ENCODE results near the gene TNNT3. TPM values are rescaled to one million over a fixed set of nuclear protein-coding genes. Genes with fewer than 3 reads are reported as not detected.

Gene TNNT3
- total and polyA plus RNA-seq, 7 experiments from 2014 or later: 0.31 to 37.1 (median 18.7) TPM; not detected in 1

GRCh38 chr11:1959786-1960185, 40.3 kb downstream of the TNNT3 start:
- DNase-seq (no peak), ATAC-seq (no peak)
- Mint-ChIP-seq H3K27me3 (no peaks in the 10 kb centered on the region), H3K36me3 (no peaks in the 10 kb centered on the region), H3K27ac (no peak overlapping the region), H3K4me1 (no peaks in the 10 kb centered on the region), H3K9me3 (no peaks in the 10 kb centered on the region), H3K4me3 (no peak overlapping the region)
- CTCF ChIA-PET: no interaction called here
- intact Hi-C loops (cut with micrococcal nuclease): no loop called here
- no peaks in the 10 kb centered on the region for H3K36me3 ChIP-seq (ENCODE audit: control insufficient read depth in 2 of 3, insufficient read depth in 3 of 3, low read length in 3 of 3)
- no peak overlapping the region for H3K4me3 ChIP-seq (ENCODE audit: low read length)
- H3K4me1 ChIP-seq (ENCODE audit: control insufficient read depth in 2 of 2, insufficient read depth in 2 of 2, low read length in 2 of 2): no peaks in the 10 kb centered on the region
- H3K27ac ChIP-seq (ENCODE audit: low read depth, low read length): no peak overlapping the region
- no peaks in the 10 kb centered on the region for H3K9me3 ChIP-seq (ENCODE audit: control insufficient read depth in 2 of 3, low read length in 3 of 3)
- no peaks in the 10 kb centered on the region for H3K27me3 ChIP-seq (ENCODE audit: control insufficient read depth in 2 of 2, insufficient read depth in 2 of 2, low read length in 2 of 2)
- POLR2A ChIA-PET: no interaction called here

DNA sequence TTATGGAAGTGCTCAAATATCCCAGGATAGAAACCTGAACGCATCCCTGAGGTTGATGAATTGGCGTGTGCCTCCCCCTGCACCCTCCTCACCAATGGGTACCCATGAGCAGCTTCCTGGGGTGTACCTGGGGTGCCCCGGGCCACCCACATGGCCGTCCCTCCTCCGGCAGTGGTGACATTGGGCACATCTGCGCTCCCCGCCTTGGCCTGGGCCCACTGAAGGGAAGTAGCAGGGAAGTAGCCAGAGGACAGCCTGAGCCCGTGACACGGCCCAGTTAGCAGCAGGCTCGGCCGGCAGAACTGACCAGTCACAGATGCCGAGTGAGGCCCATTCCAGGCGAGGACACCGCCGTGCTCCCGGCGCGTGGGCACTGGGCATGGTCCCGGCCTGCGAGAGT, 44.4 kb downstream of the TNNT3 start:
- intact Hi-C loops (cut with micrococcal nuclease): no loop called here
- Histone ChIP-seq H3K4me3 (ENCODE audit: low read length) (no peak overlapping the region), H3K36me3 (ENCODE audit: control insufficient read depth in 2 of 3, insufficient read depth in 3 of 3, low read length in 3 of 3) (no peaks in the 10 kb centered on the region), H3K4me1 (ENCODE audit: control insufficient read depth in 2 of 2, insufficient read depth in 2 of 2, low read length in 2 of 2) (no peaks in the 10 kb centered on the region), H3K27ac (ENCODE audit: low read depth, low read length) (no peak overlapping the region), H3K27me3 (ENCODE audit: control insufficient read depth in 2 of 2, insufficient read depth in 2 of 2, low read length in 2 of 2) (no peaks in the 10 kb centered on the region), H3K9me3 (ENCODE audit: control insufficient read depth in 2 of 3, low read length in 3 of 3) (no peaks in the 10 kb centered on the region)
- no peak overlapping the region for H3K27ac Mint-ChIP-seq
- no peaks in the 10 kb centered on the region for H3K9me3 Mint-ChIP-seq
- H3K36me3 Mint-ChIP-seq: no peaks in the 10 kb centered on the region
- H3K4me3 Mint-ChIP-seq: no peak overlapping the region
- ATAC-seq (no peak), DNase-seq (no peak)
- H3K27me3 Mint-ChIP-seq: no peaks in the 10 kb centered on the region
- no peaks in the 10 kb centered on the region for H3K4me1 Mint-ChIP-seq
- POLR2A ChIA-PET: no interaction called here
- CTCF ChIA-PET: no interaction called here

GRCh38 chr11:1964348-1964747, 44.8 kb downstream of the TNNT3 start:
- intact Hi-C loops (cut with micrococcal nuclease): no loop called here
- H3K27me3 Mint-ChIP-seq: no peaks in the 10 kb centered on the region
- Histone ChIP-seq H3K27me3 (ENCODE audit: control insufficient read depth in 2 of 2, insufficient read depth in 2 of 2, low read length in 2 of 2) (no peaks in the 10 kb centered on the region), H3K4me1 (ENCODE audit: control insufficient read depth in 2 of 2, insufficient read depth in 2 of 2, low read length in 2 of 2) (no peaks in the 10 kb centered on the region), H3K9me3 (ENCODE audit: control insufficient read depth in 2 of 3, low read length in 3 of 3) (no peaks in the 10 kb centered on the region), H3K36me3 (ENCODE audit: control insufficient read depth in 2 of 3, insufficient read depth in 3 of 3, low read length in 3 of 3) (no peaks in the 10 kb centered on the region), H3K4me3 (ENCODE audit: low read length) (no peak overlapping the region), H3K27ac (ENCODE audit: low read depth, low read length) (no peak overlapping the region)
- ChIA-PET CTCF (no interaction called here), POLR2A (no interaction called here)
- no peak for DNase-seq
- H3K36me3 Mint-ChIP-seq: no peaks in the 10 kb centered on the region
- ATAC-seq: no peak
- H3K4me3 Mint-ChIP-seq: no peak overlapping the region
- H3K9me3 Mint-ChIP-seq: no peaks in the 10 kb centered on the region
- no peak overlapping the region for H3K27ac Mint-ChIP-seq
- H3K4me1 Mint-ChIP-seq: no peaks in the 10 kb centered on the region

DNA sequence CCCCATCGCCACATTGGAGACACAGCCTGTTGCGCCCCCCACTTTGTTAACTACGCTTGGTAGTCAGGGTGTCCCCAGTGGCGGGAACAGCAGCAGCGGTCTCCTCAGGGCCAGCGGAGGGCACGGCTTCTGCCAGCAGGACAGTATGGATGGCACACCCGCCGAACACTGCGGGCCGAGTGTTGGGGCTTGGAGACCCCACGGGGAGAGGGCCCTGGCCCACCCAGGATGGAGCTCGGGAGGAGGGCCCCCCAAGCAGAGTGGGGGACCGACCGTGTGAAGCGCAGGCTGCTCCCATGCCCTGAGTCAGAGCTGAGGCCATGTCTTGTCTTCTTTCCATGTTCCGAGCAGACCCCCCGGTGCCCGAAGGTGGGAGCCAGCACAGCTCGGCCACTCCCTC, 45.5 kb downstream of the TNNT3 start:
- CTCF ChIA-PET: no interaction called here
- Mint-ChIP-seq H3K9me3 (no peaks in the 10 kb centered on the region), H3K4me3 (no peak overlapping the region), H3K4me1 (no peaks in the 10 kb centered on the region), H3K27me3 (no peaks in the 10 kb centered on the region), H3K36me3 (no peaks in the 10 kb centered on the region), H3K27ac (no peak overlapping the region)
- DNase-seq: no peak
- no peaks in the 10 kb centered on the region for H3K4me1 ChIP-seq (ENCODE audit: control insufficient read depth in 2 of 2, insufficient read depth in 2 of 2, low read length in 2 of 2)
- no peaks in the 10 kb centered on the region for H3K9me3 ChIP-seq (ENCODE audit: control insufficient read depth in 2 of 3, low read length in 3 of 3)
- H3K36me3 ChIP-seq (ENCODE audit: control insufficient read depth in 2 of 3, insufficient read depth in 3 of 3, low read length in 3 of 3): no peaks in the 10 kb centered on the region
- intact Hi-C loops (cut with micrococcal nuclease): no loop called here
- H3K27ac ChIP-seq (ENCODE audit: low read depth, low read length): no peak overlapping the region
- POLR2A ChIA-PET: no interaction called here
- no peak overlapping the region for H3K4me3 ChIP-seq (ENCODE audit: low read length)
- H3K27me3 ChIP-seq (ENCODE audit: control insufficient read depth in 2 of 2, insufficient read depth in 2 of 2, low read length in 2 of 2): no peaks in the 10 kb centered on the region
- no peak for ATAC-seq

GRCh38 chr11:1966531-1966930, 47.0 kb downstream of the TNNT3 start:
- no peaks in the 10 kb centered on the region for H3K27me3 ChIP-seq (ENCODE audit: control insufficient read depth in 2 of 2, insufficient read depth in 2 of 2, low read length in 2 of 2)
- no peaks in the 10 kb centered on the region for H3K4me1 ChIP-seq (ENCODE audit: control insufficient read depth in 2 of 2, insufficient read depth in 2 of 2, low read length in 2 of 2)
- ATAC-seq (no peak), DNase-seq (no peak)
- Mint-ChIP-seq H3K27ac (no peak overlapping the region), H3K36me3 (no peaks in the 10 kb centered on the region), H3K4me1 (no peaks in the 10 kb centered on the region), H3K27me3 (no peaks in the 10 kb centered on the region), H3K9me3 (no peaks in the 10 kb centered on the region), H3K4me3 (no peak overlapping the region)
- no peaks in the 10 kb centered on the region for H3K36me3 ChIP-seq (ENCODE audit: control insufficient read depth in 2 of 3, insufficient read depth in 3 of 3, low read length in 3 of 3)
- H3K4me3 ChIP-seq (ENCODE audit: low read length): no peak overlapping the region
- intact Hi-C loops (cut with micrococcal nuclease): no loop called here
- H3K27ac ChIP-seq (ENCODE audit: low read depth, low read length): no peak overlapping the region
- POLR2A ChIA-PET: no interaction called here
- no peaks in the 10 kb centered on the region for H3K9me3 ChIP-seq (ENCODE audit: control insufficient read depth in 2 of 3, low read length in 3 of 3)
- CTCF ChIA-PET: no interaction called here

GRCh38 chr11:1967641-1968225, 48.2 kb downstream of the TNNT3 start:
- Mint-ChIP-seq H3K9me3 (no peaks in the 10 kb centered on the region), H3K27me3 (no peaks in the 10 kb centered on the region), H3K4me3 (no peak overlapping the region), H3K4me1 (no peaks in the 10 kb centered on the region), H3K36me3 (no peaks in the 10 kb centered on the region), H3K27ac (no peak overlapping the region)
- no peaks in the 10 kb centered on the region for H3K36me3 ChIP-seq (ENCODE audit: control insufficient read depth in 2 of 3, insufficient read depth in 3 of 3, low read length in 3 of 3)
- intact Hi-C loops (cut with micrococcal nuclease): no loop called here
- H3K4me1 ChIP-seq (ENCODE audit: control insufficient read depth in 2 of 2, insufficient read depth in 2 of 2, low read length in 2 of 2): no peaks in the 10 kb centered on the region
- H3K27ac ChIP-seq (ENCODE audit: low read depth, low read length): no peak overlapping the region
- POLR2A ChIA-PET: no interaction called here
- H3K4me3 ChIP-seq (ENCODE audit: low read length): no peak overlapping the region
- H3K27me3 ChIP-seq (ENCODE audit: control insufficient read depth in 2 of 2, insufficient read depth in 2 of 2, low read length in 2 of 2): no peaks in the 10 kb centered on the region
- no peaks in the 10 kb centered on the region for H3K9me3 ChIP-seq (ENCODE audit: control insufficient read depth in 2 of 3, low read length in 3 of 3)
- CTCF ChIA-PET: interaction anchor here (0.8 kb wide), 1 partner anchor 181 kb away, joined by 3 read pairs; no protein-coding TSS in a partner anchor
- ATAC-seq (no peak), DNase-seq (no peak)

GRCh38 chr11:1968454-1969002, 49.0 kb downstream of the TNNT3 start:
- Histone ChIP-seq H3K36me3 (ENCODE audit: control insufficient read depth in 2 of 3, insufficient read depth in 3 of 3, low read length in 3 of 3) (no peaks in the 10 kb centered on the region), H3K27ac (ENCODE audit: low read depth, low read length) (no peak overlapping the region), H3K4me3 (ENCODE audit: low read length) (no peak overlapping the region), H3K4me1 (ENCODE audit: control insufficient read depth in 2 of 2, insufficient read depth in 2 of 2, low read length in 2 of 2) (no peaks in the 10 kb centered on the region), H3K27me3 (ENCODE audit: control insufficient read depth in 2 of 2, insufficient read depth in 2 of 2, low read length in 2 of 2) (no peaks in the 10 kb centered on the region), H3K9me3 (ENCODE audit: control insufficient read depth in 2 of 3, low read length in 3 of 3) (no peaks in the 10 kb centered on the region)
- H3K36me3 Mint-ChIP-seq: no peaks in the 10 kb centered on the region
- ATAC-seq: no peak
- DNase-seq: no peak
- ChIA-PET CTCF (no interaction called here), POLR2A (interaction anchor here (0.6 kb wide), 1 partner anchor 74 kb away, joined by 3 read pairs; no protein-coding TSS in a partner anchor)
- no peak overlapping the region for H3K27ac Mint-ChIP-seq
- intact Hi-C loops (cut with micrococcal nuclease): no loop called here
- no peaks in the 10 kb centered on the region for H3K27me3 Mint-ChIP-seq
- H3K4me1 Mint-ChIP-seq: no peaks in the 10 kb centered on the region
- H3K4me3 Mint-ChIP-seq: no peak overlapping the region
- no peaks in the 10 kb centered on the region for H3K9me3 Mint-ChIP-seq
